Measurements from ENCODE around the gene IQGAP2.
"Not testable (repeated sequence)": the region's sequence is repeated elsewhere in the genome, so short reads cannot be mapped to it uniquely, and the experiment has no call there.

IQGAP2 gene

DNA sequence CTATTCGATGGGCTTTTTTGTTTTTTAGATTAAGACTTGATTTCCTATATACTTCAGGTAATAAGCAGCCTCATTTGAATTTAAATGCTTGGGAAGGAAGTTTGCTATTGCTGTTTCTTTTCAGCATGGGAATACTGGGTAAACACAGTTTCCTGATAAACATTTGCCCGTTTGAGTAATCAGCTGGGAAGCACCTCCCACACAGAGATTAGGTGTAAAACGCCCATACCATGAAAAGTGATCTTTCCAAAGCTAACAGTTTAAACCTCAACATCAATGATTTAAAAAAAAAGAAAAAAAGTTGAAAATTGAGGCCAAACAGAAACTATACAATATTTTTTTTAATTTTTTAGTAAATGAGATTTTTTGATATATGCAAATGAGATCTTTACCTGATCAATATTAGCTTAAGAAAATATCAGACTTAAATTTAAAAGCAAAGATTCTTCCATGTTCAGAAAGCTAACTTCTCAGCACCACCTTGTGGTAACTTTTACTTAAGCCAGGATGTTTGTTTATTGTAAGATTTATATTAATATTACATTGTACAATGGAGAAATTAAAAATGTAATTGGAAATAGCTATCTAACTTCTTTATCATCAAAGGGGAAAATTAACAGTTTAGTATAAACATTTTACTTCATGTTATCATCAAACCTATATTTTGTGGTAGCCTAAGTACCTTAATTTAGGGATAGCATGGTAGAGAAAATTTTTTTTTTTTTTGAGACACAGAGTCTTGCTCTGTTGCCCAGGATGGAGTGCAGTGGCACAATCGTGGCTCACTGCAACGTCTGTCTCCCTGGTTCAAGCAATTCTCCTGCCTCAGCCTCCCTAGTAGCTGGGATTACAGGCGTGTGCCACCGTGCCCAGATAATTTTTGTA, 180.3 kb downstream of the IQGAP2 start:
- peak in 1 of 2 experiments; percentile 30 for DNase-seq

DNA sequence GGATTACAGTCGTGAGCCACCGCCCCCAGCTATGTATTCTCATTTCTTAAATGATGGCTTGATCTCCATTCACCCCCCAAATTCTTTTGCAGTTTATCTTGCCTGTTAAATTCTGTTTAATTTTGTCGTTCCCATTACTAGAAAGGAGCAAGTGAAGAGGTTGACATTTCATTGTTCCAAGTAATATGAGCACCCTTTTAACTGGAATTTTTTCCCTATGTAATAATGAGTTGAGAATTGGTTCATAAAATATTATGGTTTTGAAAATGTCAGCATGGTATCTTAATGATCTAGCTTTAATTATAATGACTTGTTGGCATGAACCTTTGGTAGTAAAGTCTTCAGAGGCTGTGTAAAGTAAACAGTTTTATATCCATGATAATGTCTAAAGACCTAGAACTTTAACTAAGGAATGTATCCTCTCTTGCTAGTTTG, 182.7 kb downstream of the IQGAP2 start:
- DNase-seq = no peak

DNA sequence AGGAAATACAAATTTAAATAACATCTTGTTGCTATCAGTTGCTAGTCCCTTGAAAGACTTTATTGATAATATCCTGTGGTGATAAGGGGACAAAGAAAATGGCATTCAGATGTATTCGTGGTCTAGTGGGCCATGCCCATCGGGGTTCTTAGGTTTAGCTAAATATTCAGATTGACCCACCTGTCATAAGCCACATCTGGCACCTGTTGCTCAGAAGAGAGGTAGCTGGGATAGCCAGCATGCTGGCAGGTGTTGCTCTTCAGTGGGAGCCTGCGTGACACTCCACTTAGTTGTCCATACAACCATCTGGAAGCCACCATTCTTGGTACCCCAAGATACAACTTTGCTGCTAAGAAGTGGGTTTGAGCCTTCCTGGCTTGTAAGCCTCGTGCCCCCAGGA, 183.4 kb downstream of the IQGAP2 start:
- DNase-seq = no peak

DNA sequence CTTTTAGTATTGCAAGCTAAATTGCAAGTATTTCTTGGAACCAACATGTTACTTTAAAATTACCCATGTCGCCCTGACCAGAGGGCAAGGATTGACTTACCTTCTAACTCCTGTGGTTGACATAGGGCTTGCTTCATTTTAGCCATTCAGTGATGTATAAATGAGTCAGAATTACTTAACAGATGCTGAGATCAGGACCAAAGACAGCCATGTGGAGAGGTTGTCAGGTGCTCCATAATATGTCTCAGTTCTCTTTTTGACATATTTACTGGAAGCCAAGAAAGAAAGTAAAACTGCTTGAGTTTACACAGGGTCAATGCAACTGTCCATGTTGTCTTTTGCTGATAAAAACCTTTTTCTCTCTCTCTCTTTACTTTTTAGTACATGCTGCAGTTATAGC, 186.9 kb downstream of the IQGAP2 start:
- DNase-seq = no peak

DNA sequence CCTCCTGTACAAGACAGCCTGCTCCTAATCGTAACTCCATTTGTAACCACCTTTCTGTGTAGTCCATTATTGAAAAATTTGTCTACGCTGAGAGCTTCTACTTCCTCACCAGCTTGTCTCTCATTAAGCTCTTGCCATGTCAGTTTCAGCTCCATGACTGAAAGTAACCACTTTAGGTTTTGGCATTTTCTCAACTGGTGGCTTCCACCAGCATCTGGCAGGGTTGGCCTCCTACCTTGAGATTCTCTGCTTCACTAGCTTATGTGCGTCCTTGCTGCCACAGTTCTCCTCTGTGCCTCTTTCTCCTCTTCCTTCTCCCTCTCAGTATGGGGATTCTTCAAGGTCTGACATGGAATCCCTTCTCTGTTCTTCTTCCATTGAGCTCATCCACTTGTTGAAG, 188.3 kb downstream of the IQGAP2 start:
- DNase-seq = no peak

DNA sequence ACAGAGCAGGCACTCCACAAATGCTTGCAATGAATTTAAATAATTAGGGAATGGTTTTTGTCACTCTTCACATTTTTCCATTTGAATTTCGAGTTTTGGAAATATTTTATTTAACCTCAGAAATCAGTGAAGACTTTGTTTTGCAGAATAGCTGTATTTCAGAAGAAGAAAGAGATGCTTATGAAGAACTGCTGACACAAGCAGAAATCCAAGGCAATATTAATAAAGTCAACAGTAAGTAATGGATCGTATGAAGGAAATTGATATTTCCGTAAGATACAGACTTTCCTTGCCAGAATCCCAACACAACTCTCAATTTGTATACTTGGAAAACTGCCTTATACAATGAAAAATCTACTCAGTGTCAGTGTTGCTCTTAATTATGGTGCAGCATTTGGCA, 189.6 kb downstream of the IQGAP2 start:
- no peak for DNase-seq

DNA sequence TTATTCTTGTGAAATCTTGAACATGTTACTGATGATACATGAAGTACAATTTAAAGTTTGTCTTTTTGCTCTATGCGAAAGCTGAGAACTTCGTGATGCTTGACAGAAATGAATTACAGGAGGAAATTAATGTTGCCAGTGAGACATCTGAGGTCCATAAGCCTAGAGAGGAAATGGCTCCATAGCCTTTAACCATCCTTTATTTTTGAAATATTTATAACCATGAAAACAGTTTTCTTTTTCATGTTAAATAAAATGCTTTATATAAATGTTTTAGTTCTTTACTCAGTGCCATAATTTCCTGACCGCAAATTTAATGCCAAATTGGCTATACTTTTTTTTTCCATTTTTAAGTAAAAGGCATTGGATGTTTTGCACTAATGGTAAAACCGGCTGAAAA, 191.0 kb downstream of the IQGAP2 start:
- DNase-seq = no peak

DNA sequence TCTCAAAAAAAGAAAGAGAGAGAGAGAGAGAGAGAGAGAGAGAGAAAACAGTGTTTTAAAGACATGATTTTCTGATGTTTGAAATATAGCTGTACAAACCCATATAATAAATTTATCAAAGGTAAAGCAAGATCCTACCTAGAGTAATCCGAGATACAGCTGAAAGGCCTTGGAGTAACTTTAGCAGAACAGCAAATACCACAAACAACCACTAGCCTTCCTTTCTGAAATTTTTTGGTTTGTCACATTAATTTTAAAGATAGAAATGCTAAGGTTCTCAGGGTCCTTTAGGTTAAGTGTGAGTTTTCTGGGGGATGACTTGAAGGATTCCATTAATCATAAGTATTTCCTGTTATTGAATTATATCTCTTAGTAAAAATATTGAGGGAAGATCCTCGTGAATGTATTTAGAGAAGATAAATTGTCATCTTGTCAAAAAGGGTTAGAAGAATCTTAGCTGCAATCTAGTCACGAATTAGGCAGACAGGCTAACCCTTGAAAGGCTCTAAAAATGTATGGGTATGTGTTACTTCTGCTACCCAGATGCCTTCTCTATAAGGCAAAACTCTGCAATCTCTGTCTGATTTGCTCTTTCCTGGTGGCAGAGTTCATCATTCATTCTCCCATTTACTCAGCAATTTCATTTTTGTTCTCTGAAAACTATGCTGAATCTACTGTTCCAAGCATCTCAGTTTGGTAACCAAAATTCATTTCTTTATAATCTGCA, 192.8 kb downstream of the IQGAP2 start:
- no peak for DNase-seq

DNA sequence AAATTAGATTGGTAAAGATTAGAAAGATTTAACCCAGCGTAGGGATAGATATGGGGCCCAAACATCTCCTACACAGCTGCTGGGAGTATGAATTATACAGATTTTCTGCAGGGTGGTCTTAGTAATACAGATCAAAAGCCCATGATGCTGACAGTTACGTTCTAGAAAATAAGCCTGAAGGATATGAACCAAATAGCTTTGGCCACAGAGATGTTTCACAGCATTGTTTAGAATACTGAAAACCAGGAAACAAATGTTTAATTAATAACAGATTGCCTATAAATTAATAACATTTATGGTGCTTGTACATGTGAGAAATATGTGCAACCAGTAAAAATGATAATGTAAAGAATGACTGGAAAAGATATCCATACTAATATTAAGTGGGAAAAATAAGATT, 195.4 kb downstream of the IQGAP2 start:
- no peak for DNase-seq

DNA sequence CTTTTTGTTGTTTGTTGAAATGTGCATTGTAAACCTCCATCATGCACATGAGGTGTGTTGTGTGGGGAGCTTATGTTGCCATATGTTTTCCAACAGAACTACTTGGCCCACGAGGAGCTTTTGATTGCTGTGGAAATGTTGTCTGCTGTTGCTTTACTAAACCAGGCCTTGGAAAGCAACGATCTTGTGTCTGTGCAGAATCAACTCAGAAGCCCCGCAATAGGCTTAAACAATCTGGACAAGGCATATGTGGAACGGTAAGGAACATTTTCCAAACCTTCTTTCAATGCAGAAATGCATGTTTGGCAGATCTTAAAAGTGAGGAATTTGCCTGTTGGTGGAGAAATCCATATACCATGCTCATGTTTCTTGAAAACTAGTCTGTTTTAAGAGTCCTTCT, 197.6 kb downstream of the IQGAP2 start:
- DNase-seq = no peak

DNA sequence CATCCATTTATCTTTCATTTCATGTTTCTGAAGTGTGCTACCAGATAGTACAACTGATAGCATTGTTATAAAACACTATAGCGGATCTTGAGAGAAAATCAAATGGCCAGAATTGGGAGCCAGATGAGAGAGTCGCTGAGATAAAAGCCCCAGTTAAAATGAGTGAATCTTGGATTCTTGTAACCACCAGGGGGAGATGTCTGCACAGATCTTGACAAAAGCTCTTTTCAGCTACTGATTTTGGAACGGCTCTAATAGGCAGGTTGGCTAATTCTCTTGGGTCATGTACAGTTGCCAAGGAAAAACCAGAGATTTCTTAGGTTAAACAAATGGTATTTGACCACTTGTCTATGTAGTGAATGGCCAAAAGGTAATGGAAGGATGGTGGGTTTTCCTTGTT, 198.4 kb downstream of the IQGAP2 start:
- peak in 1 of 2 experiments; percentile 61 for DNase-seq

DNA sequence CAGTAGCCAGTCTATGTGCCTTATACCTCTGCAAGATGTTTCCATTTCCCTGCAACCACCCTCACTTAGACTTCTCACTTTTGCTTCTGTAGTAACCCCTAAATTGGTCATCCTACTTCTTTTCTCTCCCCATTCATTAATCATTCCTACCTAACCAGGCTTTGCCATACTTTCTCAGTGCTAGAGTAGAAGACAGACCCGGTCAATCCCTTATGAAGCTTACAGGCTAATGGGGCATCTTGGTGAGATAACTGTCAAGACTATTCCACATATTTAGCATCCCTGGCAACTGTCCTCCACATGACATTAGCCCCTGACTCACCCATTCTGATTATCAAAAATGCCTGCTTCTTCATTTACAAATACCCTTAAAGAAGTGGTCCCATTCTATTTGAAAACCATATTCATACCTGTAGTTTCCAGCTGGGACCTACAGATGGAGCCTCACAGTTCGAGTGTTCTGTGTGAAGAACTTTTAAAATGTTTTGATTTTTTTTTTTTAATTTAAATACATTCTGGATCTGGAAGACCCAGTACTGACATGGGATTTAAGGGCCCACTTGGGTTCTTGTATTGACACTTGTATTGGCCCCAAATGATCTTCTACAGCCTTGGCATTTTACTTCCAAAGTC, 199.1 kb downstream of the IQGAP2 start:
- no peak for DNase-seq

DNA sequence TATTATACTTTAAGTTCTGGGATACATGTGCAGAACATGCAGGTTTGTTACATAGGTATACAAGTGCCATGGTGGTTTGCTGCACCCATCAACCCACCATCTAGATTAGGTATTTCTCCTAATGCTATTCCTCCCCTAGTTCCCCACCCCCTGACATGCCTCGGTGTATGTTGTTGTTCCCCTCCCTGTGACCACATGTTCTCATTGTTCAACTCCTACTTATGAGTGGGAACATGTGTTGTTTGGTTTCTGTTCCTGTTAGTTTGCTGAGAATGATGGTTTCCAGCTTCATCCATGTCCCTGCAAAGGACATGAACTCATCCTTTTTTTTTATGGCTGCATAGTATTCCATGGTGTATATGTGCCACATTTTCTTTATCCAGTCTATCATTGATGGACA, 200.9 kb downstream of the IQGAP2 start:
- DNase-seq = not testable (repeated sequence)

DNA sequence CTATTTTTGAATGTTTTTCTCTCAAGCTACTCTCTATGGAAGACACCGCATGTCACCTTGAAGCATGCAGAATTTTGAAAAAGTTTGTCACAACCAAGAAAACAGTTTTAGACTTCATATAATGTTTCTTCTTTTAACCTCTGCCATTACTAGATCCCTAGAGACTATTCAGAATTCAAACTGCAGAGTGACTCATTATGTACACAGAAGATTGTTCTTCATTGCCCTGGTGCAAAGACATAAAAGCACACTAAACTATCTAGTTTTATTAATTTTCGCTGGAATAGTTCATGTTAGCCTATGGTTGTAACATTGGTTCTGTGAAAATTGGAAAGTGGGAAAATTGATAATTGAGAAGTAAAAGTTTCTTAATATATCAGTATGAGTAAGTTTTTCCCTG, 201.8 kb downstream of the IQGAP2 start:
- no peak for DNase-seq

DNA sequence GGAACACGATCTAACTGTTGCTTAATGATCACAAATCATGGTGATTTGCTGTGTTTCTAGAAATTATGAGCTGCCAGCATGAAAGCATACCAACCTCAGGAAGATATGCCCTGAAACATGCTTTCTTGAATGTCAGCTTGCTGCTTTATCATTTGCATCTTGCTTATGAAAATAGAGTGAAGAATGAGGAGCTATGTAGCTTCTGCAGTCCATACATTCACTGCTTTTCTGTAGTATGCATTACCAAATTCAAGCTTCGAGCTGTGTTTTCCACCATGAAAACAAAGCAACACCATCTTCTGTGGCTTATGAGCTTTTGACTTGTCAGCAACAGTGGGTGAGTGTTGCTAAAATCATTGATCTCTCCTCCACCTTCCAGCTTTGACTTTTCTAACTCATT, 203.6 kb downstream of the IQGAP2 start:
- DNase-seq = no peak

DNA sequence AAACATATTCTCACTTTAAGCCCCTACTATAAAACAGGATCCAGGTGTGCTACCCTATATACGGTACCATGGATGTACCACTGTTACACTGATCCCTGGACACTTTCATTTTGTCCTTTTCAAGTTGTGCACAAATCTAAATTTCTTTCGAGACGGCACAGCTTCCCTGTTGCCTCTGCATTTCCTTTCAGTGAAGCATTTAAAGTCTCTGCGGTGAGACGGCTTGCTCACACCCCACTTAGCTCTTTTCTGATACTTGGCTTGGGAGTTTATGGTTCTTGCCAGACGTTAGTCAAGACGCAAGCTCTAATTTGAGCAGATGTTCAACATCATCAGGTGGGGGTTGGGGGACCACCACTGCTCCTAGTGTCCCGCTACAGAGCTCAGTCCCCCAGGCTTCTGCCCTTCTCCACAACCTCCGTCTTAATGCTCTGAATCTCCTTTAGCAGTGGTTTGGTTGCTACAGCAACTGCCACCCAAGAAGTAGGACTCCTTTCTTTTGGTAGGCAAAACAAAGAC, 204.3 kb downstream of the IQGAP2 start:
- DNase-seq = no peak

DNA sequence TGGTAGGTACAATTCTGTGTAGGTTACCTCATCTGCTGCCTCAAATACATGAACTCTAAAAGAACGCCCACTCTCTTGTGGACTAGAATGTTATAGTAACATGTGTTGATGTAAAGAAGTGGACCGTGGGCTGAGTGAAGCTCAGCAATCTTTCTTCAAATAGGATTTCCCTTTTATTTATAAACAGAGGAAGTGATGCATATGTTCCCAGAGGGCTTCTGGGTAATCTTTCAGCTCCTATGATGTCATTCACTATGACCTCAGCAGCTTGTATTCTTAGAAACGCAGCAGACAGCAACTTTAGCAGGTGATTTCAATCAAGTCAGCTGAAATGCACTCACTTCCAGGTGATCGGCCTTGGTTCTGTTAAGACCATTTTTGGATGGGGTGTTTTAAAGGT, 205.7 kb downstream of the IQGAP2 start:
- no peak for DNase-seq

DNA sequence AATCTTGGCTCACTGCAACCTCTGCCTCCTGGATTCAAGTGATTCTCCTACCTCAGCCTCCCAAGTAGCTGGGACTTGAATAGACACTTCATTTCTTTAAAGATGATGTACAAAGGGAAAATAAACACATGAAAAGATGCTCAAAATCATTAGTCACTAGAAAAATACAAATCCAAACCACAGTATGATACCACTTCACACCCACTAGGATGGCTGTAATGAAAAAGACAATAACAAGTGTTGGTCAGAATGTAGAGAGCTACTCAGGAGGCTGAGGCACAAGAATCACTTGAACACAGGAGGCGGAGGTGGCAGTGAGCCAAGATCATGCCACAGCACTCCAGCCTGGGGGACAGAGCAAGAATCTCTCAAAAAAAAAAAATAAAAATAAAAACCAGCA, 207.1 kb downstream of the IQGAP2 start:
- DNase-seq = no peak

DNA sequence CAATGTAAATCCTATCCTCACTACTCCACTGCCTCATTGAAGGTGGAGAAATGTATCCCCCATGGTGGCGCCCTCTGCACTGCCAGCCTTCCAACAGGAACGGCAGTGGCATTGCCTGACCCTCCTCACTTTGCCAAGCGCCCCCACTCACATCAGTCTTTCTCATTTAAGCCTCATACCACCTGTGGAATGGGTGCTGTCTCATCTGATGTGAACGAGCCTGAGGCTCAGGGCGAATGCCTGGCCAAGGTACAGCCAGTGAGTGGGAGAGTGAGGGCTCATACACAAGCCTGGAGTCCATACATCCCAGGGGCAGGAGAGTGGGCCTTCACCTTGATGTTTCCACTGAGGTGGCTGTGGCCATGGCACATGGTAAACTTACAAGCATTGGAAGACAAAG, 209.9 kb downstream of the IQGAP2 start:
- no peak for DNase-seq

DNA sequence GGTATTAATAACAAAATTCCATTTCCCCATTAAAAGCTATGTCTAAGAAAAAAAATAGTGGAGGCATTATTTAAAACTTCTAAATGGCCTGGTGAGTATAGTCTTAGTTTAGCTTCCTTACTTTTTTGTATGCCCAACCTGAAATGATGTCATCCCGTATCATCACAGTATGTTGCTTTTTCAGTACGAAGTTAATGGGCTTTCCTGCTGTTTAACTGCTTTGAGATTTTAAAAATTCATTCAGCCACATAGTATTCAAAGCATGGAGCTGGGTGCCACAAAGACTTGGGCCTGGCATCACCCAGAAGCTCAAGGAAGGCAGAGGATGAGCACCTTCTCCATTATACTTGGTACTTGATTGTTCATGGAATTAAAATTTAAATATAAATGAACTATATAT, 212.7 kb downstream of the IQGAP2 start:
- no peak for DNase-seq

DNA sequence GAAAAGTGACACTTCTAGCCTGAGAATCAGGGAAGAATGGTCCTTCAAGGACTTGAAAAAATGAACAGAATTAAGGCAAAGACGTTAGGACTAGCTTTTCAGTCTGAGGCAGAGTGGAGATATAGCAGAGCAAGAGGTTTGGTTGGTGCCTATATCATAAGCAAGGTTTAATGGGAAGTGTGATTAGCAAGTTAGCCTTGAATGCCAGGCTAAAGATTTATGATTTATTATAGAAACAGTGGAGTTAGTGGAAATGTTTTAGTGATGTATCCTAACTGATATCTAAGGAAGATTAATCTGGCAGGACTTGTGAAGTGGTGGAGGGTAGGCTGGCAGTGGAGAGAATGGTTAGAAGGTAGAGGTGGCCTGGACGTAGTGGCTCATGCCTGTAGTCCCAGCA, 213.1 kb downstream of the IQGAP2 start:
- DNase-seq = no peak

DNA sequence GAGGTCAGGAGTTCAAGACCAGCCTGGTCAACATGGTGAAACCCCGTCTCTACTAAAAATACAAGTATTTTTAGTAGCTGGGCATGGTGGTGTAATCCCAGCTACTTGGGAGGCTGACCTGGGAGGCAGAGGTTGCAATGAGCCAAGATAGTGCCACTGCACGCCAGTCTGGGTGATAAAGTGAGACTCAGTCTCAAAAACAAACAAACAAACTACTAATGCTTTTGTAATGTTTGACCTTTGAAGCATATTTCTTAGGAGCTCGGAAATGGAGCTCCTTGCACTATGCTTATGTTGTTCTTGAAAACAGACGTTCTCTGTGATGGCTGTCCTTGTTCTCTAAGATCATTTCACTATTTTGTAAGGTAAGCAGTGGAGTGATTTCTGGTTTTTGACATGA, 214.1 kb downstream of the IQGAP2 start:
- no peak for DNase-seq

DNA sequence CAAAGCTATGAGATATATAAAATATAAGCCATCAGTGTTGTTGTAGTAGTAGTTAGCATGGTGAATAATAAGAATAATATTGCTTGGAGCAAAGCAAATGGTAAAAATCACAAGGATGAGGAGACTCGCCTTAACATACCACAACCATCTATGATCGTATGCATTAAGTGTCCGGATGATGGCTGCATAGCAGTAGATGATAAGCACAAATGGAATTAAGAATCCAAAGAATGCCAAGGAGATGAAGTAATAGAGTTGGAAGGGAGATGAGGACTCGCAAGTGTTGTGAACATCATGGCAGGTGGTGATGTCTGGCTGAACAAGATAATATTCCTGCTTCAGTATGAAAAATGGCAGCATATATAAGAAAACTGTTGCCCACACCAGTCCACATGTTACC, 214.6 kb downstream of the IQGAP2 start:
- DNase-seq = no peak

DNA sequence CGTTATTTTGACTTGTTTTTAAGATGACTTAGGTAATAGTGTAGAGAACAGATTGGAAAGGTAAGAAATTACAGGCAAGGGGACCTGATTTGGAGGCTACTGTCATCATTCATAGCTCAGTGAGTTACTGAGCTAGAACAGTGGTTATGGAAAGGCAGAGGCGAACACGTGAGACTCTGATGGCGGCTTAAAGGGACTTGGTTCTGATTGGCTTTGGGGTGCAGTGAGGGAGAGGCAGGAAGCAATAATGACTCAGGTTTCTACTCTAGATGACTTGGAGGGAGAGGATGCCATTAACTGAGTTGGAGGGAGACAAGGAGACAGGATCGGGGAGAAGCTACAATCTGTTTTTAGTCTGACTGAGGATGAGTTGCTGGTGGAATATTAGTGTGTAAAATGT, 217.1 kb downstream of the IQGAP2 start:
- no peak for DNase-seq

Data from NCI-H526 (cell line).